ENCODE measurements around the gene ANHX.

- no peak for TF ChIP-seq CTCF (conservative IDR thresholded peaks at IDR 0.05)
- TF ChIP-seq ZFX (IDR thresholded peaks at IDR 0.05): no peak
Observed at GRCh38 chr12:133251732-133252131, 16.1 kb upstream of the ANHX start.

Data from C4-2B (cell line).